ENCODE results near the gene DLG1.

The DLG1 gene

GRCh38 chr3:197010556-197011351 is 287.7 kb downstream of the DLG1 start:
- in situ Hi-C loops (cut with MboI; ENCODE audit: low sequenced_read_pairs, unreplicated experiment): loop anchor here (25.0 kb wide), 1 partner anchor 177 kb away; no protein-coding TSS in a partner anchor
- no peak for DNase-seq (ENCODE audit: low spot score)
- TF ChIP-seq CTCF (IDR thresholded peaks at IDR 0.05; ENCODE audit: borderline replicate concordance, control extremely low read depth, extremely low read depth, insufficient read depth, missing control alignments): no peak

DNA sequence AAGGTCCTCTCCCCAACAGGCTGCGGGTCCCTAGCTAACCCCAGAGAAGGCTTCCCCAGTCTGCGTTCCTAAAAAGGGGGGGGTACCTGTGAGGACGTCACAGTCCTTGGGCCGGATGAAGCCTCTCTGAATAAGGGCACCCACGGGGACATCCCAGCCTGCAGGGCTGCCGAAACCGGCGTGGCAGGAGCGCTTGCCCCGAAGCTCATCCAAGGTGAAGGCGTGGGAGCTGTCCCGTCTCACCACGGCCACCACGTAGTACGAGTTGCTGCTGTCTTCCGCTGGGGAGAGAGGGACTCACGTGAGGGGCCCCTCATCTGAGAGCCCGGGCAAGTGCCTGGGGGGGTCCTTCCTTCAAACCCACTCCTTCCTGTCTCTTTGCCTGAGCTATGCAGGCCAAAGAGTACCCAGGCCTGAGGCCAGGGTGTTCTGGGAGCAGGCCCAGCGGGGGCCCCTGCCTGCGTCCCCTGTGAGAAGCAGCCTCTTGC is 288.8 kb downstream of the DLG1 start:
- in situ Hi-C loops (cut with MboI; ENCODE audit: low sequenced_read_pairs, unreplicated experiment): loop anchor here (25.0 kb wide), 1 partner anchor 178 kb away; no protein-coding TSS in a partner anchor

DNA sequence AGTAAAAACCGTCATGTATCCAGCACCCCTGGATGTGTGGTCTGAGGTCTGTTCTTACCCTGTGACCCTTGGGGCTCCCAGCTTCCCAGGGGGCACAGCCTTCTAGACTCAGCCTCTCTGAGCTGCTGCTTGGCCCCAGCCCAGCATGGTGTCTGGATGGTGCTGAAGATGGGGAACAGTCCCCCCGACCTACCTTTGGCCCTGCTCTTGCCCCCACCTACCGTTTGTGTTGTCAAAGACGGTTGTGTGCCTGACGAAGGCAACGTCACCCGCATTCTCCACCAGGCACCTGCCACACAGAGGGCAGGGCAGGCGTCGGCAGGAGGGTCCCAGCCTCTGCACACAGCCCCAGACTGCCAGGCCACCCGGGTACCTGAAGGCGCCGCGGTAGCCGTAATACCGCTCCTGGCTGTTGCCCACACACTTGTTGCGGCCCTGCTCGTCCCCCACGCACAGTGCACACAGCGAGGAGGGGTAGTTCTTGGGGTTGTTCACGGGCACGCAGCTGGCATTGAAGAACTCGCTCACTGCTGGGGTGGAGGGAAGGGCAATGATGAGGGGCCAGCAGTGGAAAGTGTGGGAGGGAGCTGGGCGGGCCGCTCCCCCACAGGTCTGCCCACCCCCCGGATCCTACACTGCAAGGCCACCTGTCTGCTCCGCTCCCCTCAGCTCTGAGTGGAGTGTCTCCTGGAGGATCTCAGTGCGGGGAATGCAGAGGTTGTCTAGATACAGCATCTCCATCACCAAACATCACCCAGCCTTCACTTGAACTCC is 289.8 kb downstream of the DLG1 start:
- no peak for DNase-seq (ENCODE audit: low spot score)
- in situ Hi-C loops (cut with MboI; ENCODE audit: low sequenced_read_pairs, unreplicated experiment): loop anchor here (25.0 kb wide), 1 partner anchor 179 kb away; no protein-coding TSS in a partner anchor
- TF ChIP-seq CTCF (IDR thresholded peaks at IDR 0.05; ENCODE audit: borderline replicate concordance, control extremely low read depth, extremely low read depth, insufficient read depth, missing control alignments): no peak

More for the DNA sequence above, 288.8 kb downstream of the DLG1 start:
- no peak for DNase-seq (ENCODE audit: low spot score)
- TF ChIP-seq CTCF (IDR thresholded peaks at IDR 0.05; ENCODE audit: borderline replicate concordance, control extremely low read depth, extremely low read depth, insufficient read depth, missing control alignments): no peak

GRCh38 chr3:197007953-197008352 is 290.5 kb downstream of the DLG1 start:
- DNase-seq (ENCODE audit: low spot score): no peak
- no peak for TF ChIP-seq CTCF (IDR thresholded peaks at IDR 0.05; ENCODE audit: borderline replicate concordance, control extremely low read depth, extremely low read depth, insufficient read depth, missing control alignments)
- in situ Hi-C loops (cut with MboI; ENCODE audit: low sequenced_read_pairs, unreplicated experiment): loop anchor here (25.0 kb wide), 1 partner anchor 179 kb away; no protein-coding TSS in a partner anchor

- no peak for DNase-seq (ENCODE audit: low spot score)
- no peak for TF ChIP-seq CTCF (IDR thresholded peaks at IDR 0.05; ENCODE audit: borderline replicate concordance, control extremely low read depth, extremely low read depth, insufficient read depth, missing control alignments)
- in situ Hi-C loops (cut with MboI; ENCODE audit: low sequenced_read_pairs, unreplicated experiment): loop anchor here (25.0 kb wide), 1 partner anchor 180 kb away; no protein-coding TSS in a partner anchor
Observed at GRCh38 chr3:197007296-197007940, 291.0 kb downstream of the DLG1 start.

DNA sequence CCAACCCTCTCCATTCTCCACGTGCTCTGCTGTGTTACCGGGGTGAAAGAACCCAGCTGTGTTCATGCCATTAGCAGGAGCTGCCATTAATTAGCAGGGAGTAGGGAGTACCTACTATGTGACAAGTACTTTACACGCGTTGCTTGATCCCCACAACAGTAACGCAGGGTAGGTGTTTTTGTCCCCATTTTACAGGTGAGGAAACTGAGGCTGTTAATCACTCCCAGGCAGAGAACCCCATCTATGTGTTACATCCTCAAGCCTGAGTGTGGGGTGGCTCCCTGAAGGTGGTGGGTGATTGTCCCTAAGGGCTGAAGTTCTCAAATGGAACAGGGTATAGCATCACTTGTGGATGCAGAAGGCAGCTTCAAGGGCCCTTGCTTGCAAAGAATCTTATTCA is 291.6 kb downstream of the DLG1 start:
- TF ChIP-seq CTCF (IDR thresholded peaks at IDR 0.05; ENCODE audit: borderline replicate concordance, control extremely low read depth, extremely low read depth, insufficient read depth, missing control alignments): no peak
- in situ Hi-C loops (cut with MboI; ENCODE audit: low sequenced_read_pairs, unreplicated experiment): loop anchor here (25.0 kb wide), 1 partner anchor 180 kb away; no protein-coding TSS in a partner anchor
- no peak for DNase-seq (ENCODE audit: low spot score)

Data from GM13976 (cell line).